ENCODE results near the gene CYP26B1.

Gene CYP26B1

GRCh38 chr2:72116081-72116533 lies 31.6 kb downstream of the CYP26B1 start:
- intact Hi-C loops (cut with DNase I): no loop called here
- peak in 1 of 10 donors; percentile 80 for DNase-seq

GRCh38 chr2:72115110-72116080 lies 32.3 kb downstream of the CYP26B1 start:
- intact Hi-C loops (cut with DNase I): no loop called here
- DNase-seq: peak in 2 of 10 donors; percentile 33 to 85

- intact Hi-C loops (cut with DNase I): no loop called here
- DNase-seq: peak in 1 of 10 donors; percentile 75
Measured at GRCh38 chr2:72114693-72115051, 33.0 kb downstream of the CYP26B1 start.

- intact Hi-C loops (cut with DNase I): no loop called here
- DNase-seq: no peak
Measured at GRCh38 chr2:72113847-72114692, 33.6 kb downstream of the CYP26B1 start.

- DNase-seq: peak in 2 of 10 donors; percentile 15 to 85
- intact Hi-C loops (cut with DNase I): no loop called here
Measured at GRCh38 chr2:72112981-72113846, 34.4 kb downstream of the CYP26B1 start.

- DNase-seq: no peak
- intact Hi-C loops (cut with DNase I): no loop called here
Measured at GRCh38 chr2:72112401-72112800, 35.3 kb downstream of the CYP26B1 start.

GRCh38 chr2:72111061-72111460 lies 36.6 kb downstream of the CYP26B1 start:
- no peak for DNase-seq
- intact Hi-C loops (cut with DNase I): no loop called here

GRCh38 chr2:72109904-72110303 lies 37.8 kb downstream of the CYP26B1 start:
- intact Hi-C loops (cut with DNase I): no loop called here
- no peak for DNase-seq

GRCh38 chr2:72109291-72109690 lies 38.4 kb downstream of the CYP26B1 start:
- intact Hi-C loops (cut with DNase I): no loop called here
- DNase-seq: no peak

GRCh38 chr2:72108121-72108520 lies 39.5 kb downstream of the CYP26B1 start:
- DNase-seq: no peak

GRCh38 chr2:72106978-72107377 lies 40.7 kb downstream of the CYP26B1 start:
- no peak for DNase-seq
- intact Hi-C loops (cut with DNase I): no loop called here

More at GRCh38 chr2:72108121-72108520, 39.5 kb downstream of the CYP26B1 start:
- intact Hi-C loops (cut with DNase I): no loop called here

- intact Hi-C loops (cut with DNase I): no loop called here
- no peak for DNase-seq
Measured at GRCh38 chr2:72104821-72105588, 42.7 kb downstream of the CYP26B1 start.

- DNase-seq: no peak
- intact Hi-C loops (cut with DNase I): no loop called here
Measured at GRCh38 chr2:72103690-72104089, 44.0 kb downstream of the CYP26B1 start.

- intact Hi-C loops (cut with DNase I): no loop called here
- DNase-seq: no peak
Measured at GRCh38 chr2:72103161-72103560, 44.5 kb downstream of the CYP26B1 start.

GRCh38 chr2:72098935-72099334 lies 48.7 kb downstream of the CYP26B1 start:
- DNase-seq: no peak
- intact Hi-C loops (cut with DNase I): no loop called here

GRCh38 chr2:72097276-72097675 lies 50.4 kb downstream of the CYP26B1 start:
- intact Hi-C loops (cut with DNase I): no loop called here
- DNase-seq: no peak

GRCh38 chr2:72096181-72096580 lies 51.5 kb downstream of the CYP26B1 start:
- intact Hi-C loops (cut with DNase I): no loop called here
- DNase-seq: no peak

- intact Hi-C loops (cut with DNase I): no loop called here
- DNase-seq: no peak
Measured at GRCh38 chr2:72095364-72095763, 52.3 kb downstream of the CYP26B1 start.

GRCh38 chr2:72094701-72095100 lies 53.0 kb downstream of the CYP26B1 start:
- DNase-seq: no peak

GRCh38 chr2:72092111-72092510 lies 55.6 kb downstream of the CYP26B1 start:
- DNase-seq: no peak
- intact Hi-C loops (cut with DNase I): no loop called here

More at GRCh38 chr2:72094701-72095100, 53.0 kb downstream of the CYP26B1 start:
- intact Hi-C loops (cut with DNase I): no loop called here
